Stimulated activated CD8-positive, alpha-beta memory T cell treated with anti-CD3 and anti-CD28 coated beads, Interleukin-15, amount 100 ng/mL, for 48 hours (primary cell): ENCODE data around the gene DNAJC18.

Experiments
- DNase-seq, 2 donors: peaks; one replicate each; pipeline ENCODE4 v3.0.0-alpha.2; 2020; ENCODE audit warnings: low read depth in 2 of 2

DNAJC18 gene

DNA sequence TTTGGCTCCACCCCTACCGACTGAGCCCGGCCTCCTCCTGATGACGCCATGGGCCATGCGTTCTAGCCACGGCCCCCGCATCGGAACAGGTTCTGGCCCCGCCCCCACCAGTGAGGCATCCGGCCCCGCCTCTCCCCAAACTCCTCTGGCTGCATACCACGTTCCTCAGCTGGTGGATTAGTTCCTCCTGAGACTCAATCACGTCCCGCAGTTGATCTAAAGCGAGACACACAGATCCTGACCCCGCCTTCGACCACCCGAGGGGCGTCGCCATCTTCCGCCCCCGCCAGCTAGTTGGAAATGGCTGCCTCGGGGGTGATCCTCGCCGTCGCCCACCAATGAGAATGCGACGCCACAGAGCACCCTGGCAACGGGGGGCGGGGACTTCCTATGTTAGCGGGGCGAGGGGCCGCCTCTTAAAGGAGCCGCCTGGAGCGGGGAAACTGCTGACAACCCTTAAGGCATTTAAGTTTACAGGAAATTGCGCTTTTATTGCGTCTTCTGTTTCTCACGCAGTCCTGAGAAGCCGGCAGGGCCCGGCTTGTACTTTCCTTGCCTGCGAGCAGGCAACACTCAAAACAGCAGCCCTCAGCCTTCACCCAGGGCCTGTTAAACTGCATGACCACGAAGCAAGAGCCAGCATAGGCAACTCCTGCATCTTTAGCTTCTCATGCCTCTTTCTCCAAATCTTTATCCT, 35.4 kb downstream of the DNAJC18 start, which contains the start of gene SPATA24:
TSS of gene SPATA24 (minus strand) at position 303 of the 697 bp plus-strand sequence. CDS start at position 274, 29 bp downstream.
- peak; percentile 98 for DNase-seq

DNA sequence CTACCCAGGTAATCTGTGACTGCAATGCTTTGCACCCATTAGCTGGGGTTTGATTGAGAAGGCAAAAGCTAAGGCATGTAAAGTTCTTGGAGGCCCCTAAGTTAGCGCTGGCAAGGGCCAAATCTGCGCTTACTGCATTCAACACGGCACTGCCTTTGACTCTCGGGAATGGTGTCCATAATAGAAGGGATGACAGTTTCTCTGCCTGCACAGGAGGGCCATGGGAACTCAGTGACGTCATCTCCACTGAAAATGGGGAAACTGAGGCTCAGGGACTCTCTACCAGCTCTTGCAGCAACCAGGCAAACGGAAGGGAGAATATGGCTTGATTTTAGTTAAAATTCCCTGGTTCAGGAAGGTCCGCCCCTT, 35.9 kb downstream of the DNAJC18 start:
- no peak for DNase-seq

DNA sequence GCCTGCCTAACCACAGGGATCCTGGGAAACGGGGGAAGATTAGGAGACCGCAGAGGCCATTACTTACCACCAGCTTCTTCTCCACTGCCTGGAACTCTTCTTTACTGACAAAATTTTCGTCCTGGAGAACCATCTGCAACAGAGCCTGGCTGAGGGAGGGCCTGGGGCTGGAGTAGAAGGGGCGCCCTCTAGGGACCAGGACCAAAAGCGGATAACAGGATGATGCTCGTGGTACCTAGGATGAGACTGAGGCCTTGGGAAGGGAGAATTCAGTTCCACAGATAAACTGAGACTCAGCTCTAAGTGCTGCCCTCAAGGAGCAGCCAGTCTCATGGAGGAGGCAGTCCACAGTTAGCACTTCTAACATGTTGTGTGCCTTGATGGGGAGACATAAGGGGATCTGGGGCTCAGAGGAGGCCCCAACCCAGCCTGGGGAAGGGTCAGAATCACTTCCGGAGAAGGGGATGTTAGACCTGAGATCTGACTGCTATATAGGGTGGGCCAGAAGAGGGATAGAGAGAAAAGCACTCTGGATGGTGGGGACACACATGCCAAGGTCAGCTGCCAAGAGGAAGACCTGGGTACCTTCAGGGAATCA, 36.7 kb downstream of the DNAJC18 start:
- DNase-seq, result no peak

DNA sequence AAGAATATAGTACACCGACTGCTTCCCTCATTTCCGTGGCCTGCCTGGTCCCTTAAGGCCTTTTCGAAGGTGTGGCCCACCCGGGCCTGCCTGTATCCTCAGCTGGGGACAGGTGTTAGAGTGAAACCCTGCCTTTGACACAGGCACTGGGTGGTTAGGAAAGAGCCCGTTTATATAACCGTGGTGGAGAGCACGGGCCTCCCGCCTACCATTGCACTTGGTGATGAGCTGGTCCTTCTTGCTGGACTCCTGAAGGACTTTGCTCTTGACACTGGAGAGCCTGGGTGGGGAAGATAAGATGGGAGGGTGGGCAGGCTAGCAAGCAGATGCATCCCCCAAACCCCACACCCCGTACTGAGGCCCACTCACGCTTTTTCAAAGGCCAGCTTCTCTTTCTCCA, 37.8 kb downstream of the DNAJC18 start:
- no peak for DNase-seq

DNA sequence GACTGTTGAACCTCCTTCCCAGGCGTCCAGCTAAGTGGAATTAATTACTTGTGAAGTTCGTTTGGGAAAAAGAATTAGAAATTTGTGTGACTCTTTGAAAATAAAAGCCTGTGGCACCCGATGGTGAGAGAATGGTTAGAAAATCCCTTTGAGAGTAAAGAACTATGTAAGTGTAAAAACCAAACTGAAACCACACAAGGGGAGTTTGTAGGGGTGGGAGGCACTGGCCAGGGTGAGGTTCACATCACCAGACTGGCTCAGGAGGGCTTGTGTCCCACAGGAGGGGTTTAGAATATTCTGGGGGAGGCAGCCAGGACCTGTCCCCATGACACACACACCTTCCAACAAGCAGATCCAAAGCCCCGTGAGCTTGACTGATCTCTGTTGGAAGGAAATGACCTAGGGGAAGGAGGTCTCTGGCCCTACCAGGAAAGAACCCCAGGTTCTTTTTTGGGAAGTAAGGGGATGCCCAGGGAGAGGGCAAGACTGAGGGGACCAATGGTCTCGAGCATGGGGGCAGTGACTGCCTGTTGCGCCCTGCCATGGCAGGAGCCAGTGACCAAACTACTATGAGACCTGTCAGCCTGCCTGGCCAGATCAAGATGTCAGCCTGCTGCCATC, 39.7 kb downstream of the DNAJC18 start:
- DNase-seq, result no peak

DNA sequence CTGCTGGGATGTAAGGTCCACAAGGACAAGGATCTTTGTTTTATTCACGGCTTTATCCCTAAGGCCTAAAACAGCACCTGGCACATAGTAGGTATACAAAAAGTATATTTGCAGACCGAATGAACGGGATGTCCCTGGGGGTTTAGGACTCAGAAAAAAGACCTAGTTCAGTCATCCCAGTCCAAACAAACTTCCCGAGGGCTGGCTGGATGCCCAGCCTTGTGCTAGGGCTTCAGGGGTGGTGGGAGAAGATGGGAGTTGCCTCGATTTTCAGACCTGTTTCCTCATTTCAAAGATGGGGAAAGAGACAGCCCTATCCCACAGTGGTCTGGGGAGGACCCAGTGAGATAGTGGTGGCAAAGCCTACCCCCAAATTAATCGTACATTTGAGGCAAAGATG, 41.4 kb downstream of the DNAJC18 start:
- DNase-seq, result no peak

DNA sequence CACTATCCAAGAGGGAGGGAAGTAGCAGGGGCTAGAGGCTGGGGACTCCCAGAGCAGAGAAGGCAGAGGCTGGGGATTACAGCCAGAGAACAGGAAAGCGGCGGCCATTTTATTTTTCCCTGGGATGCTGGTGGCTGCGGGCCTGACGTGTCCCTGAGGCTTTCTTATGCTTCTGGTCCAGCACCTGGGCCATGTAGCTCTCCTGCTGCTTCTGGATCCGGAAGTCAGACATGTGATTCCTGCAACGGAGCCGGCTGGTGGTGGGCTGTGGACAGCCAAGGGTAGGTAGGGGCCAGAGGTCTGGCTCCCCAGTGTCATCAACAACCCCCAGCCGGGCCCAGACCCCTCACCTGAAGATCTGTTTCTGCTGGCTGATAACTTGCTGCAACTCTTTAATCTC, 42.6 kb downstream of the DNAJC18 start:
- no peak for DNase-seq

DNA sequence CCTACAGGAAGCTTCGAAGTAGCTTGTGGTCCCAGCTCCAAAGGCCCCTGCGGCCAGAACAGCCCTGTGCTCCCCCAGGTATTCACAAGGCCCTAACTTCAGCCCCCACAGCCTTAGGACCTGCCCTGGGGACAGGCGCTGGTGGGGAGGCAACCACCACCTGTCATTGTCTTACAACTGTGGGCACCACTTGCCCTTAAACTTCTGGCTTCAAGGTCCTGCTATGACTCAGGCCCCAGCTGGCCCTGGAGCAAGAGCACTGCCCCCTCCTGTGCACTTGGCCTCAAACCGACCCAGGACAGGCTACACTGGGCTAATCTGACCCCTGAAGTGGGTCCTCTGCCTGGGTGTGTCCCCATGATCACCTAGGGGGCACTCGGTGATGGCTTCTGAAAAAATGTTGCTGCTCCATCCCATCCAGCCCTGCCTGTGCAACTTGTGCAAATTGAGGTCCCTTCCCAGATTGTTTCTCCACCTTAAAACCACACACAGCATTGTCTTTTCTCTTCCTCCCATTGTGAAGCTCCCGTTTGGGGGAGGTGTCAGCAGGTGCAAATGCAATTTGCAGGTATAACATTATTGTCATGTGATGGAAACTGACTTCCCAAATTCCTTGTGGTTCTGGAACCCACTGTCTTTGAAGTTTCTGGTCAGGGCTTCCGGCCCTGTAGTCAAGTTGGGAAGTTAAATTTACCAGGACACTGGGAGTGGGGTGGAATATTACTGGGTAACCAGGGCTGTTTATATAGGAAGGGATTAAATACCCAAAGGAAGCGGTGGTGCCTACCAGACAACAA, 43.3 kb downstream of the DNAJC18 start:
- no peak for DNase-seq

DNA sequence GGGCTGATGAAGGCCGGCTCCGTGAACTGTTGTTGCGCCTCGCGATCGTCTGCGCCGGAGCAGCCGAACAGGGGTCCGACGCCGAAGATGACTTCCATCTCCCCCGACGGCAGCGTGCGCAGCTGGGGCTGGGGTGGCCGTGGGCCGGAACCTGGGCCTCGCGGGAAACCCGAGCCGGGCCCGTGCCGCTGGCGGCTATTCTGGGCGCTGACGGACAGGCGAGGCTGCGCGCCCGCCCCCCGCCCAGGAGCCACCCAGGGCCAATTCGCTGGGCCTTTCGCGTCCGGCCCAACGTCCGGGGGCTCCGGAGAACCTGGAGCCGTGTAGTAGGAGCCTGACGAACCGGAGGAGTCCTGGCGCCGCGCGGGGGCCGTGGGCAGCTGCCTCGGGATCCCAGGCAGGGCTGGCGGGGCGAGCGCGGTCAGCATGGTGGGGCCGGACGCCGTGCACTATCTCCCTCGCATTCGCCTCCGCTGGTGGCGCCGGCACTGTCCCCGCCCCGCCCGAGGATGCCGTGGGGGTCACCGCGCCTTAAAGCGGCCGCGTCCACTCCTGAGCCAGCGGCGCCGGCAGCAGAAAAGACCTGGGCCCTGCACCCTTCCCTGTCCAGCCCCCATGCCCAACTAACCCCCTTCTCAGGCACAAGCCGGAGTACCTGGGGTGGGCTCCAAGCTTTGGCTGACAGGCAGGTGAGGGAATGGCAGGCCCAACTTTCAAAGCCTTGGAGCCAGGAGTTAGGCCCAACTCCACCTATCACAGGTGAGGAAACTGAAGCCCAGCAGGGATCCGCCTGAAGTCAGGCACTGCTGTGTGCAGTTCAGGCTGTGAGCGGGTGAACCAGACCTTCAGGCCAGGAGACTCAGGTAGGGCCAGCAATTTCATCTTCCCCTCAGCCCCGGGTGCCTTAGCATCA, 44.4 kb downstream of the DNAJC18 start, which contains the start of gene PROB1:
TSS of gene PROB1 (minus strand) at position 451 of the 913 bp plus-strand sequence. CDS start at position 428, 23 bp downstream.
- no peak for DNase-seq

DNA sequence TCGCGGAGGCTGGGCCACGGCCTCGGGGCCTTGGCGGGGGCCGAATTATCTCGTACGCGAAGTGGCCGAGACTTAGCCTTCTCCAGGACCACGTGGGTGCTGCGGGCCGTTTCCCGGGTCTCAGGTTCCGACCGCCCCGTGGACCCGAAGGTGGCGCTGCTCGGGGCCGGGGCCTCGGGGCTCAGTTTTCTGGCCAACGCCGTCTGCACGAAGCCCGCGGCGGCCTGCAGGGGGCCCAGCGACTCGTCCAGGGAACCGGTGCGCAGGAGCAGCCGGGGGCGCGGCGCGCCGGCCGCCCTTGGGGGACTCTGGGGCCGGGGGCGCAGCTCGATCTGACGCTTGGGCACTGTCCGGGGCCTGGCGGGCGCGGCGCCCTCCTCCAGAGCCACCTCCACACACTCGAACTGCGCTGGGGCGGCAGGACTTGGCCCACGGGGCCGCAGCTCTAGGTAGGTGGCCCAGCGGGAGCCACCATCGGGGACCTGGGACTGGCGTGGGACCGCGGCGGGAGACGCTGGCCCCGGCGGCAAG, 45.1 kb downstream of the DNAJC18 start:
- peak in 1 of 2 donors; percentile 60 for DNase-seq

DNA sequence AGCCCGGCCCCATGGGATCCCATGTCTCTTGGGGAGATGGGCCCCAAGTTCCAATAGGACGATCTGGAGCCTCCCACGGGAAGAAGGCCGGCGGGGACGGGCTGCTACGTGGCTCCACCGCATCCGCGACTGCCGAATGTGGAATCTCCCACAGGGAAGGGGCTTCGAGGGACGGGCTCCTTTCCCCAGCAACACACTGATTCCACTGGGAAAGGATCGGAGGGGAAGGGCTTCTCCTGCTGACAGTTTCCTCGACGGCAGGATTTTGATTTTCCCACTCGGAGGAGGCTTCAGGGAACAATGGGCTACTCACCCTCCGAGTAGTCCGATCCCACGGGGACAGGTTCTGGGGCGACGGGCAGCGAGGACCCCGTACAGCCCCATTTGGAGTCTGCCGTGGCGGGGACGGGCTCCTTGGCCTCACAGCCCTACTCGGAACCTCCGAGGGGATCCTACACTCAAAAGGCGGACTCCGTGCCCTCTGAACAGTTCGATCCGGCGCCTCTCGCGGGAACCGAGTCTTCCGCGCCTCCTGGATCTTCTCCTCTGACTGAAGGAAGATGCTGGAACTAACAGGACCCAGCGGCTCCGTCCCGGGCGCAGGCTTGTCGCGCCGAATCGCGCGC, 45.7 kb downstream of the DNAJC18 start:
- DNase-seq, result no peak

DNA sequence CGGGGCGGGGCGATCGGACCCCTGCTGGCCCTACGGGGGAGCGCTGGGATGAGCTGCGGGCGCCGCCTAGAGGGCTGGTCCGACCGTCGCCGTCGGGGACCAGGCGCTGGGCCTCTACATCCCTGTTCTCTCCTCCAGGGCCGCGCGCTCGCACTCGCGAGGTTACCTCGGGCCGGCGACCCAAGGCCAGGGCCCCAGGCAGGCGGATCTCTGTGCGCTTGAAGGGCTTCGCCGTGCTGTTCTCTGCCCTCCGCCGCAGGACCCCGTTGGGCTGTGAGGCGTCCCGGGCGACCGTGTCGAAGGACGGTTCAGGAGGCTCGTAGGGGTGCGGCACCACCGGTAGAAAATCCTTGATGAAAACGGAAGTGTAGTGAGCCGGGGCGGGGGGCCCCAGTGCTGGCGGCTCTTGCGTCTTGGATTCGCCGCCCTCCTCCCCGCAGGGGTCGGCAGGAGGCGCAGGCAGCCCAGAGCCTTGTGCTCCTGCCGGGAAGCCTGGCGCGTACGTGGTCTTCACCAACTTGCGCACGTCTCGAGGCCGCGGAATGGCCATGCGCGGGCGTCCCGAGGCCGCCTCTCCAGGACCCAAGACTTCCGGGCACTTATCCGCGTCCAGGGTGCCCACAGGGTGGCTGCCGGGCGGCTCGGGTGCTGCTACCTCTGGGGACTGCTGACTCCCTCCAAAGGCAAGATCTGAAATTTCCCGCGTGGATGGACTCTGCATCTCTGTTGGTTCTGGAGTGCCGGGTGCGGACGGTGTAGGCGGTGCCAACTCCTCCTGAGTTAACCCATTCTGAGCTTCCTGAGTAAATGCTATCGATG, 46.4 kb downstream of the DNAJC18 start:
- DNase-seq, result peak; percentile 81 to 85

DNA sequence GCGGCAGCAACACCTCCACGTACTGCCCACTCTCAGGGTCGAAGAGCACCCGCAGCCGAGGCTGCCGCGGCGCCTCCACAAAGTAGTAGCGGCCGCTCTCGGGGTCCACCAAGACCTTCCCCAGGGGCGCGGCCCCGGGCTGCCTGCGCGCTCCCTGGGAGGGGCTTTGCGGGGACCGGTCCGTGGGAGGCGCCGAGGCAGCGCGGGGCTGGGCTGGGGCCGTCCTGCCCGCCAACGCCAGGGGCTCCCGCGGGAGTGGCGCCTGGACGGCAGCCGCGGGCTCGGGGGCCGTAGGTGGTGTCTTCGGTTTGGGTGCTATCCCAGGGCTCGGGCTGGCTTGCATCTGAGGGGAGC, 47.0 kb downstream of the DNAJC18 start:
- DNase-seq, result no peak

DNA sequence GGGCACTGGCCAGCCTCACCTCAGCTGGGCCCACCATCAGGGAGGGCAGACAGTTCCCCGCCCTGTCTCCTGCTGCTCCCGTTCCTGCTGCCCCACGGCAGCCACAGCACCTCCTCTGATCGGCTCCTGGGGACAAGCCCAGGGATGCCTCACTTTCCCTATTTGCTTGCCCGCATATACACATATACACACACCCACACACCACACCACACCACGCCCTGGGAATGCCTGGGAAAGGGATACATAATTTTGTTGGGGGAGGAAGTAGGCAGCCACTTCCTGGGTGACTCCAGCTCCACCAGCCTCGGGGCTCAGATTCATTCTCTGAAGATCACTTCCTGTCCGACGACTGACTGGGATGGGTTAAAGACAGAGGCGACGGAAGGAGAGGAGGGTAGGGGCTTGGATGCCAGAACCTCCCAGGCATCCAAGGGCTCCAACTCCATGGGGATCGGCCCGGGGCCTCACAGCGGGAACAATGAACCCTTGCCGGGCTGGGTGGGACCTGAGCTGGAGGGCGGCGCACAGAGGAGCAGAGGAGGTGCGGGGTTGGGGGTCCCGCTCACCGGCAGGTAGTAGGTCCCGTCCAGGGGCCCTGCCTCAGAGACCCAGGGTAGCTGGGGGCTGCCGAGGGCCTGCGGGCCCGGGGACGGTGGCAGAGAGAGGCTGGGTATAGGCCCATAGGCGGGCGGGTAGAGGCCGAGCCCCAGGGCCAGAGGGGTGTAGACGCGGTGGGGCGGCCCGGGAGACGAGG, 47.6 kb downstream of the DNAJC18 start:
- DNase-seq, result no peak

DNA sequence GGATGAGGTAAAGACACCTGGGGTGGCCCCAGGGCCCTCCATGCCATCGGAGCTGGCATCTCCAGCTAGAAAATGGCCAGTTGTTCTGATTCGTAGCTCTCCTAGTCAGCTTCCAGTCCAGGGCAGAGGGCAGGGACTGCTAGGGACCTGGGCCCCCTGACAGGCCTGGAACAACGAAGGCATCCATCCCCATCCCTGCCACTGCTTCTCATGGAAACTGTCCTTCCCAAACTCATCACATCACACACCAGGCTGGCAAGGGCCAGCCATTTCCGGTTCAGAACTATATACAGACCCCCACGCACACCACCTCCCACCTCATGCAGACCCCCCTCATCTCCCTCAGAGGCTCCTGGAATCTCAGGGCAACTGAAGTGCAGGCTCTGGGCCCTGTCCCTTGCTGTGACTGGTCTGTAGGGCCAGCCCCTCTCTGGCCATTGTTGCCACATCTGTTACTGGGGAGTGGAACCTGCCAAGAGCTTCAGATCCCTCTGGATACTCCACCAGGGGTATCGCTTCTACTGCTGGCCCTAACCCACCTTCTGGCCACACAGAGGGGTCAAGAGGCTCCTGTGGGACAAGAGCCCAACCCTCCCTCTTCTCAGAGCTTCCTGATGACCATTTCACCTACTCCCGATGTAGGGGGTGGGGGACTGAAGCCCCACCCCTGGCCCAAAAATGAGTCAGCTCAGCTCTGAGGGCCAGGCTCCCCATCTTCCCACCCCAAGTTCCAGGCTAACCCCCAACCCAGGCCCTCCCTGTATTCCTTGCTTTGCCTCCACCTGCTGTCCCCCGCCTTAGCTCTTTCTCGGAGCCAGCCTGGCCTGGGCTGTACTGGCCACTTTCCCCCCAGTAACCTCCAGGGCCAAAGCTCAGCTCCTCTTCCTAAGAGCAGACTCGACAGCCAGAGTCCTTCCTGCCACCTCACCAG, 48.4 kb downstream of the DNAJC18 start:
- no peak for DNase-seq

DNA sequence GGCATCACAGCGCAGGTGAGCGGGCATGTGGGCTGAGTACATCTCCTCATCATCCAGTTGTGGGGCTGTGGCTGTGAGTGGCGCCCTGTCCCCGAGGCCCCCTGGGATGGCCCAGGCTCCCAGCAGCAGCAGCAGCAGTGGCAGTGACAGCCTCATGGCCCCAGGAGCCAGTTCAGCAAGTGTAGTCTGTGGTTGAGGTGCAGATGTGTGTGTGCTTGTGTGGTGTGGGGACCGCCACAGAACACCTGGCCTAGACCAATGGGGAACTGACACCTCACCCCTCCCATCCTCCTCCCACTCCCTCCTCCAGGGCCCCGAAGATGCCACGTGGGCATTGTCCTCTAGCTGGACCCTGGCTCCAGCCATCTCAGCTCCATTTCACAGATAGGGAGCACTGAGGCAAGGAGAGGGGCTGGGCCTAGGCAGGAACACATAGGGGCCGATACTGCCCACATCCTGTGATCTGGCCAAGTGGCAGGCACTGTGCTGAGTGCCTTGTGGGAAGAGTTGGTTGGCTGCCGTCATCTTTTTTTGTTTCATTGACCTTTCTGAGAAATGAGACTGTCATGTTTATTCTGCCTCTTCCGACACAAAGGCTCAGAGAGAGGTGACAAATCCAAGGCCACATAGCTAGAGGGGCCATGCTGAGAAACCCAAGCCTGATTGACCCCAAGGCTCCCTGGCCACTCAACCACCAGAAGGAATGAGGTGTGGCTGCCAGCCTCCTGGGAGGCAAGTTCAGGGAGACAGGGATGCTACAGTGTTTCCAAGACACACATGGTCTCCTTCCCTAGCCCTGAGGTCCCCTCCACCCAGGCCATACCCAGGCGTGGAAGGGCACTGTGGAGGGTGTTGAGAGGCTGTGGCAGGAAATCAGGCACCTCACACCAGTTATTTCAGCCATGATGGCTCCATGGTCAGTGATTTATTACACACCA, 49.4 kb downstream of the DNAJC18 start, which contains the start of gene MZB1:
TSS of gene MZB1 (minus strand) at position 213 of the 938 bp plus-strand sequence. CDS start at position 156, 57 bp downstream.
- peak; percentile 71 to 74 for DNase-seq
